GM18861 (cell line): Measurements from ENCODE around the gene INMT.
"Not testable (repeated sequence)": the region's sequence is repeated elsewhere in the genome, so short reads cannot be mapped to it uniquely, and the experiment has no call there.

Experiments
- ATAC-seq: cut with Tn5 transposase; IDR thresholded peaks from one replicate; pipeline ENCODE4 v1.9.1; 2021; ENCODE audit not compliant: unreplicated experiment

The INMT gene

DNA sequence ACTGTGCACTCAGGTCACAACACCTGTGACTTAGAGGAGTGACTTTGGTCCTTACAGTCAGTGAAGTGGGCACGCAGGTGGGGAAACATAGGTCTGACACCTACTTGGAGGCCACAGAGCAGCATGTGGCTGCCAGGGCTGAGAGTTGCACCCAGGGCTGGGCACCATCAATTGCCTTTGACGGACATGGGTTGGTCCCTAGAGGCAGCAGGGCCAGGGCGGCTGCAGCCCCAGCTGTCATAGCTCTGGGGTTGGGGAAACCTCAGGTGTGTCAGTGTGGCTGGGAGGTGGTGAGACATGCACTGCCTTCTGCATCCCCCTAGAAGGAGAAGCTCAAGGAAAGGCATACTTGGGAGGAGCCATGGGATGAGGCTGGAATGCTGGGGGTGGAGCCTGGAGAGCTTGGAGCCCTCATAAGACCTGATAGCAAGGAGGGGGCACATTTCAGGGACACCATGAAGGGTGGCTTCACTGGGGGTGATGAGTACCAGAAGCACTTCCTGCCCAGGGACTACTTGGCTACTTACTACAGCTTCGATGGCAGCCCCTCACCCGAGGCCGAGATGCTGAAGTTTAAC, at the start of gene INMT:
TSS of gene INMT (plus strand) at position 440 of the 578 bp plus-strand sequence. CDS start at position 456, 16 bp downstream.
- no peak for ATAC-seq

DNA sequence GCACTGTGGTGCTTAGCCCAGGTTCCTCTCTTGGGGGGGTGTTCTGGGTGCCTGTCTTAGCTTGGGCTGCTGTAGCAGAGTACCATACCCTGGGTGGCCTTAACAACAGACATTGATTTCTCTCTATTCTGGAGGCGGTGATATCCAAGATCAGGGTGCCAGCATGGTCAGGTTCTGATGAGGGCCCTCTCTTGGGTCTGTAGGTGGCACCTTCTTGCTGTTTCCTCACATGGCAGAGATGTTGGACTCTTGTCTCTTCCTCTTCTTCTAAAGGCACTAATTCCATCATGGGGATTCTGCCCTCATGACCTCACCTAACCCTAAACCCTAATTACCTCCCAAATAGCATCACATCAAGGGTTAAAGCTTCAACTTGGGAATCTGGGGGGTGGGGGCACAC, 49.7 kb upstream of the INMT start:
- no peak for ATAC-seq

DNA sequence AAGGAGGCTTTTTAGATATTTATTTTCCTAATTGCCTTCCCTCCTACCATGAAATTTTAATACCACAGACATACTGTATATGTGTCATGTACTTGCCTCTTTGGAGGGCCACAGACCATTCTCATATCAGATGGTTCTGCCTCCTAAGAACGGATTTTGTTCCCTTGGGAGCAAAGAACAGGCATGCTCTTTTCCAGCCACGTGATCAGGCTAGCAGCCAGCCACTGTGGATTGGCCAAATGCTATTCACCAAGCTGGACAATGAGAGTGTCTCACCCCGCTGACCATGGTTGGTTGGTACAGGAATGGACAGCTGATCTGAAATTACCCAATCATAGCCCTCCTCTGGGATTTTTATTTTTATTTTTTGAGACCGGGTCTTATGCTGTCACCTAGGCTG, 48.2 kb upstream of the INMT start:
- no peak for ATAC-seq

DNA sequence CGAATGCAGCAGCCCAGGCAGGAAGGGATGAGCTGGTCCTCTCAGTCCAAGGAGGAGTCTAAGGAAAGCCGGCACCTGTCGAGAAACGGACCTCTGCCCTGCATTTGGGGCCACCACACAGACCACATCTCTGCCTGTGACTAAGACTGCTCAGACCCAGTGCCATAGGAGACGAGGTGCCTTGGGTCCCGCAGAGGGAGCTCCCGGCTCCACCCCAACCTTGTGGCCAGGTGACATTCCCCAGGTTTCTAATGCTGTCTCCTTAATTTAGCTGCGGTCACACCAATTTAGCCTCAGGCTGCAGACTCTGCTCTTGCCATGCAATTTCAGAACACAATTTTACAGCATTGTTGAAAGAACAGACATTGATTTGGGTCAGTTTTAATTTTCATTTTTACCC, 46.9 kb upstream of the INMT start:
- ATAC-seq: no peak

DNA sequence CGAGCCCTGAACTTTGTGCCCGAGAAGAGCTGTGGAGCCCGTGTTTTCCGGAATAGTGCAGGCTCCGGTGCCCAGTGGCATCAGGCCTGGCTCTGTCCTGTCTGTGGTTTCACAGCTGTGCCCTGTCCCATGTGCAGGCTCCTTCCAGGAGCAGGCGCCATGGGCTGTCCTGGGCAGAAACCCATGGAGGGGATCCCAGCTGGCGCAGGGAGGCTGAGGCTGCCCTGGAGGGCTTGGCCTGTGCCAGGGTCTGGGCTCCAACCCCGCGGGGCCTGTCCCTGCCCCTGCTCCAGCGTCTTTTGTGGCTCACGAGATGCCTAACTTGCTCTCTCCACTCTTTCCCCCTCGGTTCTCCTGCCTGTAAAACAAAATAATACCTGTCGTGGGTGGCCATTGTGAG, 46.3 kb upstream of the INMT start:
- ATAC-seq: no peak

DNA sequence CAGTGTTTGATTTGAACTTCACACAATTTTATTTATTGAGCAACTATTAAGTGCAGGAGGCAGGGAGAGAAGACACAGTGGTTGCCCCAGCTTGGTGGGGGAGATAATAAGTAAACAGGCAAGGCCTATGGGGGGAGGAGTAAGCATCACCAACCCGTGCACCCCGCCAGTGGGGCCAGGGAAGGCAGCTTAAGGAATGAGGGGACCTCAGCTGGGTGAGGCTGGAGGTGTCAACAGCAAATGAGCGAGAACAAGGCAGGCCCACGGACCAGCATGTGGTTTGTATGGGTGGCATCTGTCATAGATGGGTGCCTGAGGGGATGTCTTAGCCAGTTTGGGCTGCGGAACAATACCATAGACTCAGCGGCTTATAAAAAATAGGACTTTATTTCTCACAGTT, 45.6 kb upstream of the INMT start:
- no peak for ATAC-seq

DNA sequence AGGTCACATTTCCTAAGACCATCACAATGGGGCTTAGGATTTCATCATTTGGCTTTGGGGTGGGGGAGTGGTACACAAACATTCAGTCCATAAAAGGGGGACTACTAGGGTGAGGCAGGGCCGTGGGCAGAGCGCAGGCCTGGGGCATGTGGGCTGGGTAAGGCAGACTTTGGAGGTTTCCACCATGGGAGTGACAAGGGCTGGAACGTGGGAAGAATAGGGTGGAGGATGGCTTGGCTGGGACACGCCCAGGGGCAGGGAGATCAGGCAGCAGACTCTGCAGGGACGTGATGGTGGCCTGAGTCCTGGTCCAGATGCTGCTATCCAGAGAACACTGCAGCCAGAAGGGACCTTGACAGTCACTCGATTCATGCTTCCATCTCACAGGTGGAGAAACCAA, 45.0 kb upstream of the INMT start:
- ATAC-seq: no peak

DNA sequence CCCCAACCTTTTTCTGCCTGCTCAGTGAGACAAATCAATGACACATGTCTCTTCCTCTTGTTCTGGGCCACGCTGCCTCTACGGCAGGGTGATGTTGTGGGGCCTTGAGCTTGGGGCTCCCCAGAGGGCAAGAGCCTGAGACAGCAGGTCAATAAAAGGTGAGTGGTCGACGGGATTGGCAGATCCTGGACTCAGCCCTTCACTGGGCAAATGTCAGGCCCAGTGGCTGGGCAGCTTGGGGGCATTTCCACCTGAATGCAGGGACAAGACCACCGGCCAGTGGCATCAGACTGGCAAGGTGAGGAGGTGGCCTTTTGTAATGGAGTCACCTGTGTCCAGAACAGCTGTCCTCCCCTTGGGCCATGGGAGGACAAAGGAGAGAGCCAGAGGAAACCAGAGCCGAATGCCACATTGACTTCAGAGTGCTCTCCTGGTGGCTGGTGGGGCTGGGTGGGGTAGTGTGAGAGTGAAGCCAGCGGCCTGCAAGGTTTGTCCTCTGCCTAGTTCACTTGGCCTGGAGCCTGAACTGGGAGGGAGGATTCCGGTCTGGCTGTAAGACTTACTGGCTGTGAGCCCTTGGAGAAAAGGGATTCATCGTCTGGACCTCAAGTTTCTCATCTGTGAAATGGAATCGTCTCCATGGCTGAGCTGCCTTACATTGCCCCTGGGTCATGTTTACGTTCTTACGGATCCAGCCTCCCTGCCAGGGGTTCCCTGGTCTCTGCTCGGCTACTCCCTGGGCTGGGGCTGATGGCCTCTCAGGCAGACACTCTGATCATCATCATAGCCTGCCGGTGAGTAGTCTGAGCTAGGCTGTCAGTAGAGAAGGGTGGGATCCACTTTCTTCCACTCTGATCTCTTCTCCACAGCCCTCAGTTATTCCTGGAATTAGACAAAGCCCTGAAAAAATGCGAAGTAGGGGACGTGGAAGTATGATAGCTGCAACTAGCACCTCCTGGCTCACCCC, 44.3 kb upstream of the INMT start:
- ATAC-seq: no peak

DNA sequence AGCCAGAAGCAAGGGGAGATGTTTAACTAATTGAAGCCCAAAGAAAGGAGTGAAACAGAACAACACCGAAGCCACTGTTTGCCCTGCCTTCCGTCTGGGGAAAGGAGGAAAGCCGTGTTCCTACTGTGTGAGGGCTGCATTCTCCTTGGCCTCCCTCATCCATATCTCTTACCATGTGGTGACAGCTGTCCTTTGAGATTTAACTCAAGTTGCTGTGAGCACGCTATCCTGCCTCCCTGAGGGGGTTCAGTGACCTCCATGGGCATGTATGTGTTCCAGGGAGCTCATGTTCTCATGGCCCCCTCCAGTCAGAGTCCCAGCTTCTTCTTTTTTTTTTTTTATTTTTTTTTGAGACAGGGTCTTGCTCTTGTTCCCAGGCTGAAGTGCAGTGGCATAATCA, 43.5 kb upstream of the INMT start:
- ATAC-seq: no peak

DNA sequence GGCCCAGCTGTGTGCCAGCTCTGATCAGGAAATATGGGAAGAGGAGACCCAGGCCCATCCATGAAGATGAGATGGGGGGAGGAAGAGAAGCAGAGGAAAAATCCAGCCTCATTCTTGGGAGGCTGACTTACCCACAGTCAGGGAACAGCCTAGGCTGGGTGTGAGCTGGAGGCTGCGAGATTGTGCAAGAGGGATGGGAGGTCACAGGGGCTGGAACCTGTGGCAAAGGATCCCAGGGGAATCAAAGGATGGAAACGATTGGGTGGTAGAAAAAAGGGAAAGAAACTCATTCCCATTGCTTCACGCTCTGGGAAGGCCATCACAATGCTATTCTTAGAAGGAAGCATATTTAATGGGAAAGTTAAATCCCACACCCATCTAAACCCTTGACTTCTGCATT, 43.0 kb upstream of the INMT start:
- ATAC-seq: no peak

DNA sequence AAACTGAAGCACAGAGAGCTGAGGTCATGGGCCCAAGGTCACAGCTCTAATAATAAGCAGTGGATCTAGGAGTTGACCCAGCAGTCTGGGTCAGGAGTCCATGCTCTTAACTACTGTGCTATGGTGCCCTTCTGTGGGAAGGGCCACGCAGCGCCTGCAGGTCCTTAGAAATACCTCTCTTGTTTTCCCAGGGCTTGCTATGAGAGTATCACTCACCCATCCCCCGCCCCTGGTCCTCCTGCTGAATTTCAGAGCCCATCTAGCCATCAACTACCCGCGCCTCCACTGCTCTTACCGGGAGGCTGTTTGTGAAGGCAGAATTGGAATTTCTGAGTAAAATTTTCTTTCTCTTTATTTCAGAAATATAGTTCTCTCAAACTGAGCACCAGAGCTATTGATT, 42.4 kb upstream of the INMT start:
- ATAC-seq: no peak

DNA sequence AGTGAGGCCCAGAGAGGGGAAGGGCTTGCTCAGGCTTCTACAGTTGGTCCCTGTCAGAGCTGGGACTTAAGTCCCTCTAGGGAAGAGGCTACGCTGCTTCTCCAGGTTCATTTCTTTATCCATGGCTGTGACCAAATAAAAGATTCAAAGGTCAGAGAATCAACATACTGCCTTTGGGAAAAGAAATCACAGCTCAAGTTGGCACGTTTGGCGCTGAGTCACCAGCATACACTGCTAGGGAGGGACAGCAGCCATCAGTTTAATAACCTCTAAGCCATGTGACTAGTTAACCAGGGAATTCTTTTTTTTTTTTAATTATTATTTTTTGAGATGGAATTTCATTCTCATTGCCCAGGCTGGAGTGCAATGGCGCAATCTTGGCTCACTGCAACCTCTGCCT, 41.3 kb upstream of the INMT start:
- ATAC-seq: no peak

DNA sequence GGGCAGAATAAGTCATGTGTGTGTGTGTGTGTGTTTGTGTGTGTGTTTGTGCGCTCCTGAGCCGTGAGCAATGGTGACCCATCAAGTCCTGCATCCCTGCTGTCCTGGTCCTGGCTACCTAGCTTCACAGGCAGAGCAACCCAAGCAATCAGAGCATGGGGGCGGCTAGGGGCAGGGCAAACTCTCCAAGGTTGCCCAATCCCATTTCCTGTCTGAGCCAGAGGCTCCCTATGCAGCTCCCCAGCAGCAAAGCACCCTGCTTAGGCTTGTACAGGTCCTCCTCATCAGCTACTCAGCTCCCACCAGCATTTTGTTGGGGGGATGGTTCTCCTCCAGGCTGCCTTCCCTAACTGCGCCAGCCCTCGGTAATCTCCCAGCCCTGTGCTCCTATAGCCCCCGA, 38.5 kb upstream of the INMT start:
- no peak for ATAC-seq

DNA sequence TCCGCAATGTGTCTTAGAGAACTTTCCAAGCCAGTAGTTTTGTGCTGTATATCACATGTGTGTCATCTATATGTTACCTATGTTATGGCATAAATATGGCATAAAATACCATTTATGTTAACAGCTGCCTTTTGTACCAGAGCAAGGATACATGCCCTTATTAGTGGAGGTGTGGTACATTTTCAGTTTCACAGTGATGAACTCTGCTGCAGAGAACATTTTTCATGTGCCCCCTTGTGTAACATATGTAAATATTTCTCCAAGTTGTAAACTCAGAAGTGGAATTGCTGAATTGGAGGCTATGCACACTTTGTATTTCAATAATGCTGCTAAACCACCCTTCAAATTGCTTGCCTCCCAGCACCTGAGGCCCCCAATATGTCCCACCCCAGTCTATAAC, 37.8 kb upstream of the INMT start:
- ATAC-seq: no peak

DNA sequence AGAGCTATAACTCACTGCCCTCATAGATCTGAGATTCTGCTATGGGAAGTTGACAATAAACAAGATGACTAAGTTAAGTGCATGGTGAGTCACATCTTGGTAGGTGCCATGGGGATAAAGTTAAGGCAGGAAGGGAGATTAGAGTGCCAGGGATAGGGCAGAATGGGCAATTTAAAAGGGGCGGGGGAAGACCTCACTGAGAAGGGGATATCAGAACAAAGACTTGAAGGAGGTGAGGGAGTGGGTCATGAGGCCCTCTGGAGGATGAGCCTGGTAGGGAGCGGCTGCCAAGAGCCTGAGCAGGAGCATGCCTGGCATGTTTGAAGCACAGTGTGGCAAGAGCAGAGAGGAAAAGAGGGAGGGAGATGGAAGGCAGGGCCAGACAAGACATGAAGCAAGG, 34.8 kb upstream of the INMT start:
- ATAC-seq: no peak

DNA sequence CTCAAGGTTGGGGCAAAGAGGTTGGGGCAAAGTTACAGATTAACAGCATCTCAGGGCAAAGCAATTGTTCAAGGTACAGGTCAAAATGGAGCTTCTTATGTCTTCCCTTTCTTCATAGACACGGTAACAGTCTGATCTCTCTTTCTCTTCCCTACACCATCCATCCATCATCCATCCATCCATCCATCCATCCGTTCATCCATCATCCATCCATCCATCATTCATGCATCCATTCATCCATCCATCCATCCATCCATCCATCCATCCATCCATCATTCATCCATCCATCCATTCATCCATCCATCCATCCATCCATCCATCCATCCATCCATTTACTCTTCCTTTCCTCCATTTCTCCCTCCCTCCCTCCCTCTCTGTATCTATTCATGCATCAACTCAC, 32.5 kb upstream of the INMT start:
- ATAC-seq: not testable (repeated sequence)

DNA sequence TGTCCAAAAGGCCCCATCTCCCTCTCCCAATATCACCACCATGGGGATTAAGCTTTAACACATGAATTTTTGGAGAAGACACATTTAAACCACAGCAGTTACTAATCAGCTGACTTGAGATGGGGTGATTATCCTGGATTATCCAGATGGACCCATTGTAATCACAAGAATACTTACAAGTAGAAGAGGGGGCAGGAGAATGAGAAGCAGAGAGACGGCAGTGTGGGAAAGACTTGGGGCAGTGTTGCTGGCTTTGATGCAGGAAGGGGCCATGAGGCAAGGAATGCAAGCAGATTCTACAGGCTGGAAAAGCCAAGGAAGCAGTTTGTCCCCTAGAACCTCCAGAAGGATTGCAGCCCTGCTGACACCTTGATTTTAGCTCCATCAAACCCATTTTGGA, 30.7 kb upstream of the INMT start:
- ATAC-seq: no peak

DNA sequence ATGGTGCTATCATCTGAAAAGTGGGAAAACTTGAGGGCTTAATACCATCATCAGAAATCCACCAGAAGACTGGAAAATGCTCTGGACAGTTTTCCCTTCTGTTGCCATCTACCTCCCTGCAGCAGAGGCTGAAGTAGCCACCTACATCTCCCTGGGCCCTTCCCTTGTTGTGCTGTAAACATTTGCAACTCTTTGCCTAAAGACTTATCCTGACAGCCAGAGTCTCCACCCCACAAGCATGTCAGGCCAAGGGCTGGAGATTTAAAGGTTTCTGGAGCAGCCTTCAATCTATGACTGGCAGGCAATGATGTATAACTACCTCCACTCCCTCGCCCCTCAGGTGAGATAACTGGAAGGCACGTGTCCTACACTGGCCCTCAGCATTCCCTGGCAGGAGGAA, 29.7 kb upstream of the INMT start:
- ATAC-seq: no peak

DNA sequence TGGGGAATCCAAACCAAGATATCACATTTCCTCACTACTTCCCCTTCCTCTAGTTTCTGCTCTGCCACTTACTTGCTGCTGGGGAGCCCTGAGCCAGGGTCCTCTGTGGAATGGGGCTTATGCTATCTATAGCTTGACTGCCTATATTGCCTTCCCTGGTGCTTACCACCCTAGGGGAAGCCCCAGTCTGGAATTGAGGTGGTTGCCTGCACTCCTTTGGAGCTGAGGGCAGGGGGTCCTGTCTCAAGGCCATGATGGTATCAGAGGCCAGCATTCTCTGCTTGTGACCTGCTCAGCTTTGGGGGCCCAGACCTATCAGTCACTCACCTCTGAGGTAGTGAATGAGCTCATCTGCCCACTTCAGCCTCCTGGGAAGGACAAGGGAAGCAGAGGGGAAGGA, 29.3 kb upstream of the INMT start:
- no peak for ATAC-seq

DNA sequence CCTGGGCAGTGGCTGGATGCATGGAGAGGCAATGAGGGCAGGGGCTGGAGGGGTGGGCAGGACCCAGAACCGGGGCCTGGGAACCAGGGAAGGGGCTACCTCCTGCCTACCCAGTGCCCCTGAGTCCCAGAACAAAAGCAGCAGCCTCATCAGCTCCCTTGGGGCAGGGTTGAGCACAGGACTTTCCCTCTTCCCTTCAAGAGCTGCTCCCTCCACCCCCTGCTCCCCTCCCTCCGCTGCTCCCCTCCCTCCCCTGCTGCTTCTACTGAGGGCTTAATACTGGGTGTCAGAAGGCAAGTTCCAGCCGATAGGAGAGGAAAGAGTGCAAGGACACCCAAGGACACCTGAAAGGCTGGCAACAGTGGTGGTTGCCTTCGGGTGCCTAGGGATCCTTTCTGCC, 28.2 kb upstream of the INMT start:
- no peak for ATAC-seq

DNA sequence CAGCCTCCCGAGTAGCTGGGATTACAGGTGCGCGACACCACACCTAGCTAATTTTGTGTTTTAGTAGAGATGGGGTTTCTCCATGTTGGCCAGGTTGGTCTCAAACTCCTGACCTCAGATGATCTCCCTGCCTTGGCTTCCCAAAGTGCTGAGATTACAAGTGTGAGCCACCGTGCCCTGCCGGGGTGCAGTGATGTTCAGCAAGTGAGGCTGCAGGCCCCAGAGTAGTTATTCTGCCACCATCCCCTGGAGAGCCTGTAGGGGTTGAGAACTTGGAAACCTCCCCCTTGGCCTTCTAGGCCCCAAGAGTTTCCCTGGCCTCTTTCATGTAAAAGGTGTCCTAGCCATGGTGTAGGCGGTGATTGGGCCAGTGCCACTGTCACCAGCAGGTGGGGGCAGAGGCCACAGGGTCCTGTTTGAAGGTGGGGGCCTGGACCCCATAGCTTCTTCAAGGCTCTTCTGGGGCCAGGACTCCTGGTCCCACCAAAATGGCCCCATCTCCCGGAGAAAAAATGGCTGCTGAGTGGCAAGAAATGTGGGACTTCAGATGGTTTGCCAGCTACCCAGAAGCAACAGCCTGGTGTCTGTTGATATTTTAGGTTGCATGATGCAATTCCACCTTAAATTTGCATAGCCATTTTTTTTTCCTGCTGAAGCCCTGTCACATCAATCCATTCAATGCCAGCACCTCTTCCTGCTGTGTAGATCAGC, 25.5 kb upstream of the INMT start:
- ATAC-seq: no peak
